ENCODE results near the gene C2orf68. TPM values are rescaled to one million over a fixed set of nuclear protein-coding genes. Genes with fewer than 3 reads are reported as not detected.
A peak's percentile ranks its signal among the peaks of the same experiment; 100 is the strongest.
"Not testable (repeated sequence)": the region's sequence is repeated elsewhere in the genome, so short reads cannot be mapped to it uniquely, and the experiment has no call there.

Gene C2orf68
- total RNA-seq, 2 donors from 2014 or later: 13.0 to 21.9 TPM

DNA sequence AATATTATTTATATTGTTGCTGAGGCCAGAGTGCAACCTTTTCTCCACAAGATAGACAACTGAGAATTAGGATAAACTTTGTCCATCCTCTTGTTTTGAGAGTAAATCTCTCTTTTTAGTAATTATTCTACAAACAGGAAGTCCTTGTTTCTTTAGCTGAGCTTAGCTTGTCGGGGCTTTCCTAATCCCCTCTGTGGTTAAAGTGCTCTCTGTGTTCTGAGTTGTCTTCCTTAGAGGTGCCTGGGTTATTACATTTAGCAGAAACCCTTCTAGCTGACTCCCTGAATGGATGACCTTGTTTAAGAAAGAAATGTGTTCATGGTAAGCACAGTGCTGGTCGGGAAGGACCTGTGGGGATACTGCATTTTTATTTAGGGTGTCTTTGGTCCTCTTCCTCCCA, 16.8 kb upstream of the C2orf68 start:
- Histone ChIP-seq H3K4me3 (no peak overlapping the region), H3K27me3 (replicated peaks; ENCODE audit: insufficient read depth) (no peaks in the 10 kb centered on the region), H3K27ac (no peak overlapping the region), H3K36me3 (peaks cover 59% of the 10 kb centered on the region), H3K4me1 (ENCODE audit: control insufficient read depth in 1 of 2, low read depth in 2 of 2) (no peaks in the 10 kb centered on the region), H3K9me3 (no peaks in the 10 kb centered on the region)
- no peak for DNase-seq (ENCODE audit: low spot score)
- TF ChIP-seq, protein P1, sequence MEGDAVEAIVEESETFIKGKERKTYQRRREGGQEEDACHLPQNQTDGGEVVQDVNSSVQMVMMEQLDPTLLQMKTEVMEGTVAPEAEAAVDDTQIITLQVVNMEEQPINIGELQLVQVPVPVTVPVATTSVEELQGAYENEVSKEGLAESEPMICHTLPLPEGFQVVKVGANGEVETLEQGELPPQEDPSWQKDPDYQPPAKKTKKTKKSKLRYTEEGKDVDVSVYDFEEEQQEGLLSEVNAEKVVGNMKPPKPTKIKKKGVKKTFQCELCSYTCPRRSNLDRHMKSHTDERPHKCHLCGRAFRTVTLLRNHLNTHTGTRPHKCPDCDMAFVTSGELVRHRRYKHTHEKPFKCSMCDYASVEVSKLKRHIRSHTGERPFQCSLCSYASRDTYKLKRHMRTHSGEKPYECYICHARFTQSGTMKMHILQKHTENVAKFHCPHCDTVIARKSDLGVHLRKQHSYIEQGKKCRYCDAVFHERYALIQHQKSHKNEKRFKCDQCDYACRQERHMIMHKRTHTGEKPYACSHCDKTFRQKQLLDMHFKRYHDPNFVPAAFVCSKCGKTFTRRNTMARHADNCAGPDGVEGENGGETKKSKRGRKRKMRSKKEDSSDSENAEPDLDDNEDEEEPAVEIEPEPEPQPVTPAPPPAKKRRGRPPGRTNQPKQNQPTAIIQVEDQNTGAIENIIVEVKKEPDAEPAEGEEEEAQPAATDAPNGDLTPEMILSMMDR (IDR thresholded peaks at IDR 0.05): no peak
- ATAC-seq (ENCODE audit: insufficient number of reproducible peaks, low FRiP score, low read depth): no peak

DNA sequence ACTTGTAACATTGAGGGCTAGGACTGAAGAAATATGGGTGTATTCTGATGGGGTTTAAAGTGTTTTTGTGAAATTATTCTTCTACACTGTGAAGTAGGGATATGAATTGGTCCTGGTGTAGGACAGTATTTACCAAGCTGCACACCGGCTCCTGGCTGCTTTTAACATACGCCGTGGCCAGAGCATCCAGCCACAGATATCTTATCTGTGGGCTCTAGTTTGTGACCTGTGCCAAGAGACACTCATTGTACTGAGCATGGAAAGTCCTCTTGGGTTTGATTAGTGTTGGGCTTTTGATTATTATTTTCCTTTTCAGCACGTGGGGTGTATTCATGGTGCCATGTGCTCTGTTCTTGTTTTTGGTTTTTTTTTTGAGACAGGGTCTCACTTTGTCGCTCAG, 12.1 kb upstream of the C2orf68 start:
- H3K27me3 ChIP-seq (replicated peaks; ENCODE audit: insufficient read depth): no peaks in the 10 kb centered on the region
- H3K36me3 ChIP-seq: peaks cover 60% of the 10 kb centered on the region
- H3K4me1 ChIP-seq (ENCODE audit: control insufficient read depth in 1 of 2, low read depth in 2 of 2): no peaks in the 10 kb centered on the region
- H3K4me3 ChIP-seq: no peak overlapping the region
- H3K27ac ChIP-seq: no peak overlapping the region
- TF ChIP-seq, protein P1 (IDR thresholded peaks at IDR 0.05): no peak
- H3K9me3 ChIP-seq: no peaks in the 10 kb centered on the region
- DNase-seq (ENCODE audit: low spot score) (no peak), ATAC-seq (ENCODE audit: insufficient number of reproducible peaks, low FRiP score, low read depth) (no peak)

DNA sequence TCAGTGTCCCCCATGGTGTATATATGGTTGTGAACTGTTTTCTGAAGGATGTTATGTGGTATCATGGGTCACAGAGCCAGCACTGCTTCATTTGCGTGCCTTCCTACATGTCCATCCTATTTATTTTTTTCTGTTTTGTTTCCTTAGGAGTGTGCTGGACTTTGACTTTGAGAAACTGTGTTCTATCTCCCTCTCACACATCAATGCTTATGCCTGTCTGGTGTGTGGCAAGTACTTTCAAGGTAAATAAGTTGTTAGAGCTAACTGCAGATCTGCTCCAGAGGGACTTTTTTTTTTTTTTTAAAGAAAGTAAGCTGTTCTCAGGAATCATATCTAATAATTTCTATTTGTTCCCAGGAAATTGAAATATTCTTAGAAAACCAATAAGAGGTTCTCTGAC, 9.5 kb upstream of the C2orf68 start:
- TF ChIP-seq, protein P1 (IDR thresholded peaks at IDR 0.05): no peak
- no peaks in the 10 kb centered on the region for H3K27me3 ChIP-seq (replicated peaks; ENCODE audit: insufficient read depth)
- H3K4me1 ChIP-seq (ENCODE audit: control insufficient read depth in 1 of 2, low read depth in 2 of 2): peaks cover 11 to 21% of the 10 kb centered on the region in 2 donors
- no peak overlapping the region for H3K4me3 ChIP-seq
- peaks cover 45% of the 10 kb centered on the region for H3K36me3 ChIP-seq
- DNase-seq (ENCODE audit: low spot score): no peak
- no peaks in the 10 kb centered on the region for H3K9me3 ChIP-seq
- H3K27ac ChIP-seq: no peak overlapping the region
- ATAC-seq (ENCODE audit: insufficient number of reproducible peaks, low FRiP score, low read depth): no peak

DNA sequence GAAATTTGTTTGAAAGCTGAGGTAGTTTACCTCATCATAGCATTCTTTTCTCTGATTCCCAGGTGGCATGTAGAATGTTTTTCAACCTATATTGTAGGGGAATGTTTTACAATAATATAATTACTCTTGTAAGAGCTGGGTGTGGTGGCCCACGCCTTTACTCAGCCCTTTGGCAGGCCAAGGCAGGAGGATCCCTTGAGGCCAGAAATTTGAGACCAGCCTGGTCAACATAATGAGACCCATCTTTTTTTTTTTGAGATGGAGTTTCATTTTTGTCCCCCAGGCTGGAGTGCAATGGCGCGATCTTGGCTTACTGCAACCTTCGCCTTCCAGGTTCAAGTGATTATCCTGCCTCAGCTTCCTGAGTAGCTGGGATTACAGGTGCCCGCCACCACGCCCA, 7.8 kb upstream of the C2orf68 start:
- no peak for DNase-seq (ENCODE audit: low spot score)
- Histone ChIP-seq H3K4me3 (no peak overlapping the region), H3K36me3 (peaks cover 30% of the 10 kb centered on the region), H3K27ac (no peak overlapping the region), H3K9me3 (no peaks in the 10 kb centered on the region), H3K4me1 (ENCODE audit: control insufficient read depth in 1 of 2, low read depth in 2 of 2) (peaks cover 11 to 21% of the 10 kb centered on the region in 2 donors), H3K27me3 (replicated peaks; ENCODE audit: insufficient read depth) (no peaks in the 10 kb centered on the region)
- TF ChIP-seq, protein P1 (IDR thresholded peaks at IDR 0.05): no peak
- no peak for ATAC-seq (ENCODE audit: insufficient number of reproducible peaks, low FRiP score, low read depth)

DNA sequence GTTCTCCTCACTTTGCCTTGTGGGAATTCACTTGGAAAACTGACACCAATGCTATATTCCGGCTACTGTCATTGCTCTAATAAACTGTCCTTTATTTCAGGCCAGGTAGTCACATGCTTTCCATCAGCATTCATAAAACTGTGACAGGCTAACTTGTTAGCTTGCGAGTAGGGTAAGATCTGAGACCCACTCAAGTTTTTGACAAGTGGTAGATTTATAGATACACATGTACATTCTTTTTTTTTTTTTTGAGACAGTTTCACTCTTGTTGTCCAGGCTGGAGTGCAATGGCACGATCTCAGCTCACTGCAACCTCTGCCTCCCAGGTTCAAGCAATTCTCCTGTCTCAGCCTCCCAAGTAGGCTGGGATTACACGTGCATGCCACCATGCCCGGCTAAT, 5.9 kb upstream of the C2orf68 start:
- Histone ChIP-seq H3K4me1 (ENCODE audit: control insufficient read depth in 1 of 2, low read depth in 2 of 2) (peaks cover 11 to 21% of the 10 kb centered on the region in 2 donors), H3K36me3 (peaks cover 18% of the 10 kb centered on the region)
- not testable (repeated sequence) for H3K27ac ChIP-seq; H3K27me3 ChIP-seq (replicated peaks; ENCODE audit: insufficient read depth); ATAC-seq (ENCODE audit: insufficient number of reproducible peaks, low FRiP score, low read depth); H3K4me3 ChIP-seq; H3K9me3 ChIP-seq; DNase-seq (ENCODE audit: low spot score)

DNA sequence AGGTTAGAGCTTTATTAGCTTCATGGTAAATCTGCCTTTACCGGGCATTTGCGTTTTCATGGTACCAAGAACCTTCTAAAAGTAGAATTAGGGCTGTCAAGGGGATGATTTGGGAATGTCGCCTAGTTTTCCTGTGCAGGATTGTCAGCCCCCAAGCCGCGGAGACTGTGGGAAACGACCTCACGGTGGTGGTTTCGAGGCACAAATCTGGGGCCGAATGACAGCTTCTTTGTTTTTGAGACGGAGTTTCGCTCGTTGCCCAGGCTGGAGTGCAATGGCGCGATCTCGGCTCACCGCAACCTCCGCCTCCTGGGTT, 3.5 kb upstream of the C2orf68 start:
- Histone ChIP-seq H3K36me3 (peaks cover 5% of the 10 kb centered on the region), H3K4me1 (ENCODE audit: control insufficient read depth in 1 of 2, low read depth in 2 of 2) (peaks cover 16 to 29% of the 10 kb centered on the region in 2 donors), H3K9me3 (no peaks in the 10 kb centered on the region), H3K27me3 (replicated peaks; ENCODE audit: insufficient read depth) (no peaks in the 10 kb centered on the region), H3K27ac (peak overlapping the region; percentile 83 to 84), H3K4me3 (peak overlapping the region; percentile 96)
- TF ChIP-seq, protein P1 (IDR thresholded peaks at IDR 0.05): no peak
- ATAC-seq (ENCODE audit: insufficient number of reproducible peaks, low FRiP score, low read depth) (no peak), DNase-seq (ENCODE audit: low spot score) (no peak)

DNA sequence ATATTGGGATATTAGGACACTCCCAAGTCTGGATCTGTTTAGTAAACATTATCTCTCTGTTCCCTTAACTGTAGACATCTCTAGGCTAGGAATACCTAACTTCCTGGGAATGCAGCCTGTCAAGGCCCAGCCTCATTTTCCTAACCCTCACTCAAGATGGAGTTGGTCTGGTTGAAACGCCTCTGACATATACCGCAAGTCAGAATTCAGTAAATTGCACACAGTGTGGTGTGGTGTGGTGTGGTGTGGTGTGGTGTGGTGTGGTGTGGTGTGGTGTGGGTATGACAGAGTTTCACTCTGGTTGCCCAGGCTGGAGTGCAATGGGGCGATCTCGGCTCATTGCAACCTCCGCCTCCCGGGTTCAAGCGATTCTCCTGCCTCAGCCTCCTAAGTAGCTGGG, 2.9 kb upstream of the C2orf68 start:
- not testable (repeated sequence) for H3K27ac ChIP-seq; H3K27me3 ChIP-seq (replicated peaks; ENCODE audit: insufficient read depth); H3K4me3 ChIP-seq; ATAC-seq (ENCODE audit: insufficient number of reproducible peaks, low FRiP score, low read depth); DNase-seq (ENCODE audit: low spot score); H3K36me3 ChIP-seq; H3K9me3 ChIP-seq
- H3K4me1 ChIP-seq (ENCODE audit: control insufficient read depth in 1 of 2, low read depth in 2 of 2): peaks cover 19 to 35% of the 10 kb centered on the region in 2 donors

All from thoracic aorta (tissue), 2 donors.